ENCODE data around the gene SLC45A2.

GRCh38 chr5:33931136-33931535, 53.4 kb downstream of the SLC45A2 start:
- TF ChIP-seq CTCF (IDR thresholded peaks at IDR 0.05 in 8 of 11, conservative IDR thresholded peaks at IDR 0.05 in 3 of 11): no peak
- TF ChIP-seq POLR2A (IDR thresholded peaks at IDR 0.05): no peak
- TF ChIP-seq POLR2AphosphoS5 (IDR thresholded peaks at IDR 0.05): no peak
